Fibroblast of gingiva (primary cell): ENCODE data around the gene TSPO.
A peak's percentile ranks its signal among the peaks of the same experiment; 100 is the strongest.

Source experiments
- DNase-seq: peaks from one replicate; pipeline ENCODE4 v3.0.0-alpha.2; 2011; ENCODE audit warnings: low read depth

Gene TSPO

GRCh38 chr22:43159484-43160178 is 8.3 kb downstream of the TSPO start:
- no peak for DNase-seq

DNA sequence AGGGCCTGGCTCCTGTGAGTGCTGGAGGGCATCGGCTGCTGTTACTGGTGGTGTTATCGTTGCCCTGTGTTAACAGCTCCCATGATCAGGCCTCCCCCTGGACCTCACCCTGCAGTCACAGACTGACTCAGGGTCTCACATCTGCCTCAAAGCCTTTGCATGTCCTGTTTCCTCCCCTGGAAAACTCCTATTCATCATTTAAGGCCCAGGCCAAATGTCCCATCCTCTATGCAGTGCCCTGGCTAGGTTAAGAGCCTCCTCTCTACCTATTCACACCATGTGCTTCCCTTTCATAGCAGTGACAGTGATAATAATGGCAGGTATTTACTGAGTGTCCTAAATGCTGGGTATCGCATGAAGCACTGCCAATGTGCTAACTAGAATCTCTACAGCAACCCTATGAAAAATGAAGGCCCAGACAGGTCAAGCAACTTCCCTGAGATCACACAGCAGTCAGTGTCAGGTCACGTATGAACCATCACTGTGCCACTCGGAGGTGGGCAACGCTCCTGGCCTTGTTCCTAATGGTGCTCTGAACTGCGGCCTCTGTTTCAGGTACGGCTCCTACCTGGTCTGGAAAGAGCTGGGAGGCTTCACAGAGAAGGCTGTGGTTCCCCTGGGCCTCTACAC is 9.3 kb downstream of the TSPO start:
- no peak for DNase-seq

GRCh38 chr22:43162412-43163150 is 11.2 kb downstream of the TSPO start:
- no peak for DNase-seq

DNA sequence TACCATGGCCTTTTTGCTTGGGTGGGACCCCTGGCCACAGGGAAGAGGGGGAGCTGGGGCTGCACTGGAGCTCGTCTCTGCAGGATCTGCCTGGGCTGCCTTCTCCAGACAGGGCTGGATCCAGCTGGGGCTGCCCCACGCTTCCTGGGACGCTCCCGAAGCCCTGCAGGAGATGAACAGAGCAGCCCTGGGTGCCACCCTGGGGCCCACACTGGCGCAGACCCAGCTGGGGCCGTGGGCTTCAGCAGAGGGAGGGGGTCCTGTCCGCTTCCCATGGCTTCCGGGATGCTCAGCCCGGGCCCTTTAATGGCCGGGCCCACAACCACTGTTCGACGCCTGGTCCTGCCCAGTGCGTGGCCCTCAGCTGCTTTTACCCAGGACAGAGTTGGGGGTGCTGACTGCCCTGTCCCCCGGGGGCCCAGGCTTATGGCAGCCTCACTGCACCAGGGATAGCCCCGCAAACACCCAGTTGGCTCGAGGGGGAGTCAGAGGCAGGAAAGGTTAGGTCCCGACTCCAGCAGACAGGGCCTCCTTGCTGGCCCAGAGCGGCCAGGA is 12.0 kb downstream of the TSPO start:
- DNase-seq: no peak

GRCh38 chr22:43164636-43165035 is 13.3 kb downstream of the TSPO start:
- no peak for DNase-seq

- no peak for DNase-seq
Observed at GRCh38 chr22:43166132-43166930, 15.0 kb downstream of the TSPO start.

GRCh38 chr22:43167001-43167589 is 15.7 kb downstream of the TSPO start:
- DNase-seq: no peak

DNA sequence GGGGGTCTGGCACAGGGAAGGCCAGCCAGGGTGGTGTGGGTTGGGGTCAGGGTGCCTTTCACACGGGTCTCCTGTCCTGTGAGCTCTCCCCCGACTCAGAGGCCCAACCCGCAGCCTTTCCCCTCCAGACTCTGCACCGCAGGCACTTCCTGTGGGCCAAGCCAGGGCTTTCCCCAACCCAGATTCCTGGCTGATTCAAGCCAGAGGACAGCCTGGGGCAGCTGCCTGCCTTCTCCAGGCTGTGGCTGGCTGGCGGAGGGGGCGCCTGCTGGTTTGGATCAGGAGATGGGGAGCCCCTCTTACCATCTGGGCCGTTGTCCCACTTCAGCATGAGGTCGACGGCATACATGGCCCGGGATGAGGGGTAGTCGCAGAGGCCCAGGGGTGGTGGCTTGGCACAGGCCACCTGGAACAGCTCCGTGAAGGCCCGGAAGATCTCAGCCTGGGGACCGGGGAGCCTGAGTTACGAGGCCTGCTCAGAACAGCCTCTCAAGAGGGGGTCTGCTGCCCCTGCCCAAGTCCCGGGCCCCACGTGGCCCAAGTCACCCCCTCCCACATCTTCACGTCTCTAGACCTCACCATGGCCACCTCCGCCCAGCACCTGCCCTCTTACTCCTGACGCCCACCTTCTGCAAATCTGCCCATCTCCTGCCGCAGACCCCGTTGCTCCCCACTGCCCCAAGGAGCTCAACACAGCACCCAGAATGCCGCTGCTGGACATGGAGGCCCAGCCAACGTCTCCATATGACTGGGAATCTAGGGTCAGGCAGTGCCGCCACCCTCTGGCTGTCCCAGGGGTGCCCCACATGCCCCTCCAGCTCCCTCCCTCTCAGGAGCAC is 17.3 kb downstream of the TSPO start:
- DNase-seq: peak; percentile 60

GRCh38 chr22:43169310-43170130 is 18.2 kb downstream of the TSPO start:
- DNase-seq: no peak

DNA sequence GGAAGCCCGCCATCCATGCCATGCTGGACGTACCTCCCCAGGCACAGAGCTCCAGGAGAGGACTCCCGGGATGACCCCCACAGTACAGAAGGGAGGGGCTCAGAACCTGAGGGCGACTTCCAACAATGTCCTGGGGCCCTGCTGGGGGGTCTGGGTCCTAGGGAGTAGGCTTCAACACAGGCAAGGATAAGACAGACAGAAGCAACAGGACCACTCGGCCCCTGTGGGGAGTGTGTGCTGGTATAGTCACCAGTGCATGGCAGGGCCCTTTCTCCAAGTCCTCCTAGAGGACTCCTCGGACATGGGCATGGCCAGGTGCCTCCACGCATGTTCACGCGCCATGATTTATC is 18.7 kb downstream of the TSPO start:
- DNase-seq: no peak

GRCh38 chr22:43171019-43171491 is 19.7 kb downstream of the TSPO start:
- no peak for DNase-seq

DNA sequence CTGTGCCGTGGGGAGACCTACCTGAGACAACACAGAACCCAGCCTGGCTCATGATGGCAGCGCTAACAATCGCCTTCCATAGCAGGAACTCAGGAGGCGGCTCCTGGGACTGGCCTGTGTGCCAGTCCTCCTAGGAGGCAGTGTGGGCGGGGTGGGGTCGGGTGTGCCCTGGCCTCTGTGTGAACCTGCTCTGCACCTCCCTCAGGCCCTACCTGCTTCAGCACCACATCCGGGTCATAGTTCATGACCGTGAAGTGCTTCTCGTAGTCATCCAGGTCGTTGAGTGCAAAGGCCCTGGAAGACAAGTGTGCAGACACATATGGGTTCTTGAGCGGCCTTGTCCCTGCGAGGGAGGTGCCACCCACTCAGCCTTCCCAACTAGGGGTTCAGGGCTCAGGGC is 20.2 kb downstream of the TSPO start:
- DNase-seq: no peak

DNA sequence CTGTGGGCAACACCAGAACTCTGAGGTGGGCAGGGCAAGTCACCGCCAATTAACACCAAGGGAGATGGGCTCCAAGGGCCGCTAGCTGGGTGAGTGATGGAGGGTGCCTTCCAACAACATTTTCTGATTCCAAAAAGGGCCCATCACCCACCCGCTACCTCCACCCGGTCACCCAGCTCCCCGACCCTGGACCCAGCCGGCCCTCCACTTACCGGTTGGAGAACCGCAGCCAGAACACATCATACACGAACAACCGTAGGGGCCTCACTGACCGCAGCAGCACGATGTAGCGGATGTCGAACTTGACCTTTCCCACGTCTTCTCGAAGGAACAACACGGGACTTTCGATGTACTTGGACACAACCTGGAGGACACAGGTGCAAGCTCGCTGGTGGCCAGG is 20.8 kb downstream of the TSPO start:
- no peak for DNase-seq

DNA sequence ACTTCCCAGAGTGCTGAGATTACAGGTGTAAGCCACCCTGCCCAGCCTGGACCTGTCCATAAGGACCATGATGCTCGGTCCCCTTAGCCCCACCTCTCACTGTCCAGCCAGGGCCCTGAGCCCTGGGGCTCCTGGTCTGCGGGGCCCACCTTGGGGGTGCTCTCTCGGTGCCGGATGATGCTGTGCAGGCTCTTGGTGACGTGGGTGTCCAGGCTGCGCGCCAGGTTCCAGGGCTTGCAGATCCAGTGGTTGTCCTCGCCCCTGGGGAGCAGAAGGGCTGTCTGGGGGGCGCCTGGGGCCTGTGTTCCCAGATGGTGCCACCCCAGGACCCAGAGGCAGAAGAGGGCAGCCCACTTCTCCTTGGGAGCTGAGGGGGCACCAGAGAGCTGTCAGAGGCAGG is 22.2 kb downstream of the TSPO start:
- DNase-seq: no peak

- no peak for DNase-seq
Observed at GRCh38 chr22:43173976-43174720, 22.8 kb downstream of the TSPO start.

- no peak for DNase-seq
Observed at GRCh38 chr22:43174941-43175531, 23.7 kb downstream of the TSPO start.

- DNase-seq: no peak
Observed at GRCh38 chr22:43176090-43176489, 24.7 kb downstream of the TSPO start.

GRCh38 chr22:43177479-43177878 is 26.1 kb downstream of the TSPO start:
- no peak for DNase-seq
